NCI-H2107 treated with DMSO at 0.1 percent for 48 hours (cell line): Measurements from ENCODE around the gene MRGPRG.

ENCODE experiments used
- DNase-seq: peaks from one replicate; lab custom pipeline; 2025; ENCODE audit not compliant: unreplicated experiment; lab: John Stamatoyannopoulos, UW

MRGPRG gene

GRCh38 chr11:3195251-3196160 lies 23.1 kb downstream of the MRGPRG start:
- DNase-seq: no peak

GRCh38 chr11:3194016-3194816 lies 24.4 kb downstream of the MRGPRG start:
- DNase-seq: no peak

GRCh38 chr11:3193373-3194015 lies 25.1 kb downstream of the MRGPRG start:
- no peak for DNase-seq

- DNase-seq: no peak
Measured at GRCh38 chr11:3192511-3193372, 25.9 kb downstream of the MRGPRG start.

- no peak for DNase-seq
Measured at GRCh38 chr11:3191586-3192324, 26.9 kb downstream of the MRGPRG start.

GRCh38 chr11:3190600-3190999 lies 28.0 kb downstream of the MRGPRG start:
- no peak for DNase-seq

- DNase-seq: no peak
Measured at GRCh38 chr11:3189886-3190583, 28.6 kb downstream of the MRGPRG start.

- no peak for DNase-seq
Measured at GRCh38 chr11:3189196-3189843, 29.3 kb downstream of the MRGPRG start.

- DNase-seq: no peak
Measured at GRCh38 chr11:3188496-3189195, 30.0 kb downstream of the MRGPRG start.

GRCh38 chr11:3186166-3186953 lies 32.3 kb downstream of the MRGPRG start:
- DNase-seq: no peak

- DNase-seq: no peak
Measured at GRCh38 chr11:3184732-3185347, 33.8 kb downstream of the MRGPRG start.

GRCh38 chr11:3183523-3183922 lies 35.1 kb downstream of the MRGPRG start:
- DNase-seq: no peak

GRCh38 chr11:3182462-3182852 lies 36.2 kb downstream of the MRGPRG start:
- DNase-seq: no peak

- DNase-seq: no peak
Measured at GRCh38 chr11:3181725-3182461, 36.7 kb downstream of the MRGPRG start.

- no peak for DNase-seq
Measured at GRCh38 chr11:3180869-3181268, 37.7 kb downstream of the MRGPRG start.

GRCh38 chr11:3178349-3178748 lies 40.3 kb downstream of the MRGPRG start:
- no peak for DNase-seq
